GM12873 (cell line): ENCODE data around the gene SNRPA1.

Experiments
- TF ChIP-seq, protein P1 (sequence below): IDR thresholded peaks from 2 replicates; pipeline ENCODE4 v1.5.1; 2012; ENCODE audit warnings: low read depth, mild to moderate bottlenecking, moderate library complexity, low read length, control low read depth; ENCODE audit not compliant: insufficient read depth; ENCODE audit errors: missing control alignments

The SNRPA1 gene

DNA sequence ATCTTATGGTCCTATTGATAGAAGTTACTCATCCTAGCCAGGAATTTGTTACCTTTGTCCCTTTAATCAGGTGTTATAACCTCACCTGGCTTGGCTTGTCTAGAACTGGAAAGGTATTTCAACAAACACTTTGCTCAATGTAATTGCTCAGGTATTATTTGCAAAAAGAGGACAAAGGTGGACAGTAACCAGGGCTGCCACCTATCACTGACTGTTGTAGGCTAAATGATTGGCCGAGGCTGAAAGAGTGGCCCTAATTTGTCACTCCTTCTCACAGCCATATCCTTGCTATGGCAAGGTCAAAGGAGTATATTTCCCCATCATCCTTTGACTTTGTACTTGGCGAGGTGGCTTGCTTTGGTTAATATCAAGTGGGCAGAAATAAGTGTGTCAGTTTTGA, 15.0 kb downstream of the SNRPA1 start:
- TF ChIP-seq, protein P1, sequence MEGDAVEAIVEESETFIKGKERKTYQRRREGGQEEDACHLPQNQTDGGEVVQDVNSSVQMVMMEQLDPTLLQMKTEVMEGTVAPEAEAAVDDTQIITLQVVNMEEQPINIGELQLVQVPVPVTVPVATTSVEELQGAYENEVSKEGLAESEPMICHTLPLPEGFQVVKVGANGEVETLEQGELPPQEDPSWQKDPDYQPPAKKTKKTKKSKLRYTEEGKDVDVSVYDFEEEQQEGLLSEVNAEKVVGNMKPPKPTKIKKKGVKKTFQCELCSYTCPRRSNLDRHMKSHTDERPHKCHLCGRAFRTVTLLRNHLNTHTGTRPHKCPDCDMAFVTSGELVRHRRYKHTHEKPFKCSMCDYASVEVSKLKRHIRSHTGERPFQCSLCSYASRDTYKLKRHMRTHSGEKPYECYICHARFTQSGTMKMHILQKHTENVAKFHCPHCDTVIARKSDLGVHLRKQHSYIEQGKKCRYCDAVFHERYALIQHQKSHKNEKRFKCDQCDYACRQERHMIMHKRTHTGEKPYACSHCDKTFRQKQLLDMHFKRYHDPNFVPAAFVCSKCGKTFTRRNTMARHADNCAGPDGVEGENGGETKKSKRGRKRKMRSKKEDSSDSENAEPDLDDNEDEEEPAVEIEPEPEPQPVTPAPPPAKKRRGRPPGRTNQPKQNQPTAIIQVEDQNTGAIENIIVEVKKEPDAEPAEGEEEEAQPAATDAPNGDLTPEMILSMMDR = no peak

DNA sequence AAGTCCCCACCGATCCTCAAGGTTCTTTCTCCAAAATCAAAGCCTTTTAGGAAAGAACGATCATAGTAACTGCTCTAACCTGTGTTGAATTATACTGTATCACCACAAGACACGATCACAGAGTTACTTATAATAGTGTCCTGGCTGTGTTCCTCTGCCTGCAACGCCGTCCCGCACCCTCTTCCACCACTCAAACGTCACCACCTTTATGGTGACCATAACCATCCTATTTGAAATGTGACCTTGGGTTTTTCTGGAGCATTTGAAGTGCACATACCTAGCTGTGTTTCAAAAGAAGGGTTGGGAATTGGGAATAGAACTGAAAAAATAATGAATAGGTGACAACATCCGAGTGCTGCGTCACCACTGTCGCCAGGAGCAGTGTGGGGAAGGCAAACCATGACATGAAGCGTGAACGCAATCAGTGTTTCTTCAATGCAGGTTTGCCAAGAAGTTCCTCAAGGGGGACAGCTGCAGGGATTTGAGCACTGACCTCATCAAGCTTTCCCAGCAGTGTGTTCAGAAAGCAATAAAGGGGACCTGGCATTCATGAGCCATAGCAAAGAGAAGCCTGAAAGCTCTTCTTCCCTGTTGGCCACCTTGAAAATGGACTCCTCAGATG, 17.0 kb downstream of the SNRPA1 start:
- TF ChIP-seq, protein P1 = no peak

DNA sequence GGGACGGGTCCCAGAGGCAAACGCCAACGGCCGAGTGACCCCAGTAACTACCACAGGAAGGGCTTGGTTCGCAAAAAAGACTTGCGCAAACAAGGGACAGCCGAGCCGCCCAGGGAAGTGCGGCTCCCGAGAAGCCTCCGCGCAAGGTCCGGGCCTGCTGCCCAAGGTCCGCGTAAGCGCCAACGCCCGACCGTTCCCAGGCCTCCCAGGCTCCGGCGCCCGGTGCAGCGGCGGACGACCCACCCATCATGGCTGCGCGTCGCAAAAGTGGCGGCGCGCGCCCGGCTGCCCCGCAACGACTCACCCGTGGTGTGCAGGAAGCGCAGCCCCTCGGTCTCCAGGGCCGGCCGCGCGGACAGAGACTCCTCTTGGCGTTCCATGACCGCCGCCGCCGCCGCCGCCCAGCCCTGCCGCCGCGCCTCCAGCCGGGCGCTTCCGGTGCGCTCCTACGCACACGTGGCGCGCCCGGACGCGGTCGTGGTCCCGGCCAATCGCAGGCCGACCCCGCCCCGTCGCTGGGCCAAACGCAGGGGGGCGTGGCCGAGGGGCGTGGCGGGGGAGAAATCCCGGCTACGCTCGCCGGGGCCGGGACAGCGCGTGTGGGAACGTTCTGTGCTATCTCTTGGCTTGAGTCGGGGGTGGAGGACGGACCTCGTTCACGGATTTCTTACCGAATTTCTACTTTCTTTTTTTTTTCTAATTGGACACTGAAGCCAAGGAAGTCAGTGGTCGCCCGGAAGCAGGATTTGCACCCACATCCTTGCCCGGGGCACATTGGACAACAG, 17.8 kb downstream of the SNRPA1 start, which contains the start of gene SELENOS:
Gene SELENOS (minus strand): TSS at position 448 of the 785 bp plus-strand sequence. CDS start 68 bp downstream, at position 380.
- TF ChIP-seq, protein P1 = no peak

DNA sequence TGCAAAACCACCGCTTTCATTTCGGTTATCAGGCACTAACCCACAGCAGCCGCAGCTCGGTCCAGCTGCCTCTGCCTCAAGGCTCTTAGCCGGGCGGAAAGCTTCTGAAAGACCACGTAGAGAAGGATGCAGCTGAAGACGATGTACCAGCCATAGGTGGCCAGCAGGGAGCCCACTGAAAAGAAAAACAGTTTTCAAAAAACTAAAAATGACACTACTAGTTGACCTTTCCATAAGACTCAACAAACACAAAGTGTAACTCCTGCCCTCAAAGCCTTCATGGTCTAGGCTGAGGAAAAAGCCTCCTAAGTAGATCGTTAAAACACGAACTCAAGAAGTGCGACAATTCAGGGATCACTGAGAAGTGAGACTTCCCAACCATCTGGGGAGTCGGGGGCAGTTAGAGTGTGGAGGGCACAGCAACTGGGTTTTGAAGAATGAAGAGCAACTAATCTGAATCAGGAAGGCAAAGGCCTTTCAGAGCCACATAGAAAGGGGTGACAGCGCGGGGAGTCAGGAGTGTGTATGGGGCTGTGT, 18.5 kb downstream of the SNRPA1 start:
- TF ChIP-seq, protein P1 = peak; percentile 58

DNA sequence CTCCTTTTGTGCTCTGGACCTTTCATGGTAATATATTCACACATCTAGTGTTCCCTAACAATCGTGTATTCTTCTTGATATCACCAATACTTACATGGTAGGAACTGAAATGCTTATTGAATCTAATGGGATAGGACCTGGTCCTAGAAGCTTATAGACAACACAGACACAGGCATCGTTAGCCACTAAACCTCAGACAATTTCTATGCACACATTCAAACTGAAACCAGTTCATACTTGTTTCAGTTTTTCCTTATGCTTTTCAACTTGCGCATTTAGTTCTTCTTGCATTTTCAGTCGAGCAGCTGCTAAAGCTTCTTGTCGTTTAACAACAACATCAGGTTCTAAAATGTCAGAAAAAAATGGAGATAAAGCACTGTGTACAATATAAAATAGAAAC, 20.0 kb downstream of the SNRPA1 start:
- TF ChIP-seq, protein P1 = no peak

DNA sequence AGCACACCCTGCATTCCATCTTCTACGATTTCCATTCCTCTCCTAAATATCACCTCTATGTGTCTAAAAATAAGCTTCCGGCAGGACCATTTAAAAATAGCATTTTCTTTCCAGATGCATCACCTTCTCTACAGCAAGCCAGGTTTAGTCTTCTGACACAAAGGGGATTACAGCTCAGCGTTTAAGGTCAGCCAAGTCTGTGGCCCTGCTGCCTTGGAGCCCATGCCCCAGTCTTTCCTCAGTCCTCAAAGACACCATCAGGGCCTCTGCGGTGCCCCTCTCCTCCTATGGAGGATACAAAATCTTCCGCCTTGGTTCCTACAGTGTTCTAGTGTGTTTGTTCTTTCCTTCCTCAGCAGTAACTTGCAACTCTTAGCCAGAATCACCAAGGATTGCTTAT, 21.5 kb downstream of the SNRPA1 start:
- TF ChIP-seq, protein P1 = no peak

DNA sequence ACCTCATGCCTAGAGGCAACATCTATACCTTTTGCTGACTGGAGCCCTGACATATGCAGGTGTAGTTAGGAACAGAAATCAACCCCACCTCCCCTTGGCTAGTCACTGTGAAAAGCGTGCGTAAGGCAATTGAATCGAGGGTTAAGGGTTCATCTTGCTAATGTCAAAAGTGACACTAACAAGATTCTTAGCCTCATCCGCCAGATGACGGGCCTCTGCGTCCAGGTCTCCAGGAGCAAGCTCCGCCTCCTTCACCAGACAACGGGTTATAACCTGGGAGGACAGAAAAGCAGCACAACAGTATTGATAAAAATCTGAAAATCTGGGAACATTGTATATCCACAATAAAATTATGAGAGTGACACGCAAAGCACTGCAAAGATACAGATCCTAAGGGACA, 22.5 kb downstream of the SNRPA1 start:
- TF ChIP-seq, protein P1 = no peak
